DMS153 treated with DMSO at 0.1 percent for 48 hours (cell line): ENCODE results near the gene DENND1C.
"Not testable (repeated sequence)": the region's sequence is repeated elsewhere in the genome, so short reads cannot be mapped to it uniquely, and the experiment has no call there.

Experiments
- DNase-seq: peaks from one replicate; lab custom pipeline; 2025; ENCODE audit not compliant: unreplicated experiment; lab: John Stamatoyannopoulos, UW

DENND1C gene

GRCh38 chr19:6457958-6458694 is 23.5 kb downstream of the DENND1C start:
- DNase-seq: no peak

- DNase-seq: no peak
Measured at GRCh38 chr19:6455924-6456323, 25.7 kb downstream of the DENND1C start.

GRCh38 chr19:6453951-6454565 is 27.5 kb downstream of the DENND1C start:
- no peak for DNase-seq

- no peak for DNase-seq
Measured at GRCh38 chr19:6452899-6453298, 28.7 kb downstream of the DENND1C start.

GRCh38 chr19:6452223-6452614 is 29.4 kb downstream of the DENND1C start:
- DNase-seq: no peak

- DNase-seq: no peak
Measured at GRCh38 chr19:6451583-6452222, 29.9 kb downstream of the DENND1C start.

- DNase-seq: no peak
Measured at GRCh38 chr19:6450166-6450565, 31.4 kb downstream of the DENND1C start.

GRCh38 chr19:6448045-6448444 is 33.5 kb downstream of the DENND1C start:
- DNase-seq: no peak

GRCh38 chr19:6446452-6446851 is 35.1 kb downstream of the DENND1C start:
- no peak for DNase-seq

- no peak for DNase-seq
Measured at GRCh38 chr19:6443986-6444385, 37.6 kb downstream of the DENND1C start.

GRCh38 chr19:6442087-6442688 is 39.4 kb downstream of the DENND1C start:
- DNase-seq: no peak

GRCh38 chr19:6440905-6441304 is 40.7 kb downstream of the DENND1C start:
- no peak for DNase-seq

GRCh38 chr19:6439743-6440142 is 41.8 kb downstream of the DENND1C start:
- DNase-seq: no peak

- DNase-seq: no peak
Measured at GRCh38 chr19:6433663-6434062, 47.9 kb downstream of the DENND1C start, which contains the start of gene SLC25A41. SLC25A41 (minus strand) TSS chr19:6433763; CDS start chr19:6433693, 70 bp downstream.

- DNase-seq: no peak
Measured at GRCh38 chr19:6433165-6433564, 48.4 kb downstream of the DENND1C start.

- no peak for DNase-seq
Measured at GRCh38 chr19:6431891-6432290, 49.7 kb downstream of the DENND1C start.

- DNase-seq: no peak
Measured at GRCh38 chr19:6429419-6430221, 52.0 kb downstream of the DENND1C start.

GRCh38 chr19:6428692-6429418 is 52.7 kb downstream of the DENND1C start:
- DNase-seq: not testable (repeated sequence)

- DNase-seq: no peak
Measured at GRCh38 chr19:6427131-6427530, 54.5 kb downstream of the DENND1C start.
